IPS-18a (cell line): ENCODE measurements around the gene TMX2.

ENCODE experiments used
- H3K27ac ChIP-seq: one replicate; pipeline ENCODE4 v1.5.1; 2013; ENCODE audit warnings: low read length
- H3K27me3 ChIP-seq: one replicate; pipeline ENCODE4 v1.6.1; 2013; ENCODE audit warnings: mild to moderate bottlenecking, low read length; ENCODE audit not compliant: control insufficient read depth, insufficient read depth
- H3K36me3 ChIP-seq: one replicate; pipeline ENCODE4 v1.6.1; 2013; ENCODE audit warnings: low read depth, low read length; ENCODE audit not compliant: control insufficient read depth
- H3K4me1 ChIP-seq: one replicate; pipeline ENCODE4 v1.6.1; 2013; ENCODE audit warnings: low read depth, low read length; ENCODE audit not compliant: control insufficient read depth
- H3K4me3 ChIP-seq: one replicate; pipeline ENCODE4 v1.5.1; 2013; ENCODE audit warnings: low read length
- H3K9ac ChIP-seq: one replicate; pipeline ENCODE4 v1.6.1; 2013; ENCODE audit warnings: mild to moderate bottlenecking, low read length, moderate library complexity
- H3K9me3 ChIP-seq: one replicate; pipeline ENCODE4 v1.6.1; 2013; ENCODE audit warnings: low read depth, low read length; ENCODE audit not compliant: control insufficient read depth

TMX2 gene

DNA sequence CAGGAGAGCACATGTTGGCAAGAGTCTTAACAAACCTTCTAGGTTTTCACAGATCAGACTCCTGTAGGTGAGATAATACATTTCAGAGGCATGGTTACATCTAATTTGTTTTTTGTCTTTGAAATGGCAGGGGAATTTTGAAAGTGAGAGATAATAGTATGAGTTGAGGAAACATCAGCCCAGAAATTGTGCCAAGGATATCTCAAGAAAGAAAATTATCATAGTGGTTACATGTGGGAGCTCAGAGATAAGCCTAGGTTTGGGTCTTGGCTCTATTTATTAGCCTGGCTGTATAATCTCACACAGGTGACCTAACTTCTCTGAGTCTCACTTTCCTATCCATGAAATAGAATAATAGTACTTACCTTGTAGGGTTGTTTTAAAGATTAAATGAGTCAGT lies 38.8 kb downstream of the TMX2 start:
- Histone ChIP-seq H3K27ac (no peak overlapping the region), H3K36me3 (no peaks in the 10 kb centered on the region), H3K4me1 (no peaks in the 10 kb centered on the region), H3K9me3 (no peaks in the 10 kb centered on the region), H3K27me3 (no peaks in the 10 kb centered on the region), H3K9ac (no peak overlapping the region), H3K4me3 (no peak overlapping the region)

DNA sequence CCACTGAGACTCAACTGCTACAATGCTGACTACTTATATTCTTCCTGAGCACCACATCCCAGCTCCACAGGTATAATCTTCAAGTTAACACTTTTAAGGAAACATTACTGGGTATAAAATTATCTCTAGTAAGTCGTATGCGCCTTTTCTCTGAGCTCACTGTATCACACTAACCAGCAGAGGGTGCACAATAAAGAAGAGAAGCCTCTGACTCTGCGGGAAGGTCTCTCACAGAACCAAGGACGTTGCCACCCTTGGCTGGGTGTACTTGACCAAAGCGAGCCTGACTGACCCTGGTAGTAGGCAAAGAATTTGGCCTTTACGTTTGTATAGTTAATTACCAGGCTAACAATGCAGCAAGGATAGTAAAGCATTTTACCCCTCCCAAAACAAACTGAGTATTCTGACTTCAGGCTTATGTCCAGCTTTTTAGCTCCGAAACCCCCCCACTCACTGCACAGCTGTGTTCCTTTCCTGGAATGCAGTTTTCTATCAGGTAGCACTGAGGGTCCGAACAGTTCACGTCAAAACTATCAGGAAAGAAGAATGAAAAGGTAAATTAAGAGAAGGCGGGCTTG lies 39.4 kb downstream of the TMX2 start, which contains the start of gene BTBD18:
BTBD18 (minus strand) TSS at position 144 of the 578 bp plus-strand sequence. CDS start 631 bp downstream, outside the sequence.
- Histone ChIP-seq H3K27ac (no peak within 1 kb of the TSS), H3K9ac (no peak within 1 kb of the TSS), H3K4me1 (no peaks in the 10 kb centered on the region), H3K27me3 (no peaks in the 10 kb centered on the region), H3K9me3 (no peaks in the 10 kb centered on the region), H3K36me3 (no peaks in the 10 kb centered on the region), H3K4me3 (no peak within 1 kb of the TSS)

DNA sequence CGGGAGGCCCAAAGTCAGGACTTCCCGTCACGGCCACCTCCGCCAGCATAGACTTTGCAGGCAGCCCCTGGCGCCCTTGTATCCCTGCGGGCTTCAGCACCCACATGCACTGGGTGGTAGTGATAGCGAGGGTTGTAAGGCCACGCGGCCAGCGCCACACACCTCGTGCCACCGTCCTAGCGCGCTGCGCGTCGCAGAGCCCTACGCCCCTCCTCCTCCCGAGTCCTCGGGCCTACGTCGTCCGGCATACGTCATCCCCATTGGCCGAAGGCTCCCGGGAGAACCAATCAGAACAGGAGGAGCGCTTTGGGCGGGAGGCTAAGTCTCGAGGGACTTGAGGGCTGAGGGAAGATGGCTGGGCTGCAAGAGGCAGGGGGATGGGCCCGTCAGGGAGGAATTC lies 40.6 kb downstream of the TMX2 start:
- H3K27ac ChIP-seq = no peak overlapping the region
- H3K9ac ChIP-seq = no peak overlapping the region
- H3K9me3 ChIP-seq = no peaks in the 10 kb centered on the region
- H3K4me3 ChIP-seq = no peak overlapping the region
- H3K27me3 ChIP-seq = no peaks in the 10 kb centered on the region
- no peaks in the 10 kb centered on the region for H3K36me3 ChIP-seq
- no peaks in the 10 kb centered on the region for H3K4me1 ChIP-seq

DNA sequence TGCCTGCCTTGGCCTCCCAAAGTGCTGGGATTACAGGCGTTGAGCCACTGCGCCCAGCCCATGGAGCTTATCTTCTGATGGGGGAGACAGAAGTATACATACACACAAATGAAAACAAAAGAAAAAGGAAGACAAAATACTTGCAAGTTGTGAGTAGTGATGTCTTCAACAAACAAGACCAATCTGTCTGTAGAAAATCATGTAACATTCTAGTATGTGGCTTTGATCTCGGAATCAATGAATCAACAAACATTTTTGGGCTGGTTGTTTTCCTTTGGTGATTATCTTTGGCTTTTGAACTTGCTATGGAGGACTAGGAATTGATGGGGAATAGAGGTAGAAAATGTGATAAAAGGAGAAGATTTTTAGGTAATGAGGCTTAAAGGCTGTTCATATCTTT lies 45.8 kb downstream of the TMX2 start:
- Histone ChIP-seq H3K4me3 (no peak overlapping the region), H3K27ac (no peak overlapping the region), H3K27me3 (no peaks in the 10 kb centered on the region), H3K9me3 (no peaks in the 10 kb centered on the region), H3K36me3 (no peaks in the 10 kb centered on the region), H3K4me1 (peaks cover 4% of the 10 kb centered on the region), H3K9ac (no peak overlapping the region)

DNA sequence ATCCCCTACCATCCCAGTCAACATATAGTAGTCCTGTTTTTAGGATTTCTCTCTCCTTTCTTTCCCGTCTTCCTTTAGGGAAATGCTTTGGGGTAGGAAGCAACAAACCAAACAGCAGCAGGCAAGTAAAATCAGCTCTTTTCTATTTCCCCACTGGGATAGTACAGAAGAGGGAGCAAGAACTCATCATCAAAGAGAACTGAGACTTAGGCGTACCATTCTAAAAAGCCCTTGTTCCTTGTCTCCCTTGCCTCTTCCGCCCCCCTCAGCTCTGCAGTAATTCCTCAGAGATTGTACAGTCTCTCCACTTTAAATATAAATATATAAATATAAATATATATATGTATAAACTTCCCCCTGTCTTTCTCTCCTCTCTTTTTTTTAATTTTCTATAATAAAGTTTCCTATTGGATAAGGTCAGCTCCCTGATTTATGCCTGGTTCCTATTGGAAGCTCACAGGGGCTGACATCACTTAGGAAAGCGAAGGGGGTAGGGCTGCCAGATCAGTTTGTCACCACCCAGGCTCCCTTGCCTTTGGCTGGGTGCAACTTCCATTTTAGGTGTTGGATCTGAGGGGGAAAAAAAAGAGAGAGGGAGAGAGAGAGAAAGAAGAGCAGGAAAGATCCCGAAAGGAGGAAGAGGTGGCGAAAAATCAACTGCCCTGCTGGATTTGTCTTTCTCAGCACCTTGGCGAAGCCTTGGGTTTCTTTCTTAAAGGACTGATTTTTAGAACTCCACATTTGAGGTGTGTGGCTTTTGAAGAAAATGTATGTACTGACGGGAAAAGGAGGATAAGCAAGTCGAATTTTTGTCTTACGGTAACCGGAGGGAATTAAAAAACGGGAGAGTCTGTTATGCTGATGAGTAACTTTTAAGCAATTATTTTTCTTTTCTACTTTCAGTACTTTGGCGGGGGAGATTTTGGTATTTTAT lies 49.2 kb downstream of the TMX2 start, which contains the start of gene CTNND1:
CTNND1 (plus strand) TSS at position 502 of the 934 bp plus-strand sequence. CDS start 29,677 bp downstream, outside the sequence.
- H3K9ac ChIP-seq = peak within 1 kb of the TSS; percentile 100
- peak within 1 kb of the TSS; percentile 99 for H3K27ac ChIP-seq
- peak within 1 kb of the TSS; percentile 95 for H3K4me3 ChIP-seq
- H3K27me3 ChIP-seq = no peaks in the 10 kb centered on the region
- H3K36me3 ChIP-seq = no peaks in the 10 kb centered on the region
- no peaks in the 10 kb centered on the region for H3K9me3 ChIP-seq
- peaks cover 25% of the 10 kb centered on the region for H3K4me1 ChIP-seq

DNA sequence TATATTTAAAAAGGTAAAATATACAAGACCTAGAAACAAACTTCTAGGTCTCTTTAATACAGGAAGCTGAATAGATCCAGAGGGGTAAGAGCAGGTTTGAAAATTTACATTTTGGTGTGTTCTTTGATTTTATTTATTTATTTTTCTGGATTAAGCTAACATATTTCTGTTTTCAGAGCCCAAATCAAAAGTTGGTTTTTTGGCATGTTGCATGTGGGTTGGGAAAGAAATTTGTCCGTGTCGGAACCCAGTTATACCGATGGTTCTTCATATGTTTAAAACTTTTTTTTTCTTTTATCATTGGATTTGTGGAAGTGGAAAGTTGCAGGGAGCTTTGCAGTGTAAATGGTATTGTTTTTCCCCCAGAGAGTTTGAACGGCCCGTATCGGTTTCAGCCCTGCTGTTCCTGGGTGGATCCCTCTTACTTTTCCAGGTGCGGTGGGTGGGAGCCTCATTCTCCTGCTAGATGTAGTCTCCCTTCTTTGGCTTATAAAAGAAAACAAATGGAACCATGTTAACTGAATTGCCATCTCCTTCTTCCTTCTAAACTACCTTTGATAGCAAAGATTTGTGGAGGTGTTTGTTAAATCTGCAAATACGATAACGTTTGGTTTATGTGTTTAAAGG lies 50.0 kb downstream of the TMX2 start:
- Histone ChIP-seq H3K9me3 (no peaks in the 10 kb centered on the region), H3K36me3 (no peaks in the 10 kb centered on the region), H3K9ac (peak overlapping the region; percentile 100), H3K27me3 (no peaks in the 10 kb centered on the region), H3K27ac (peak overlapping the region; percentile 99), H3K4me3 (peak overlapping the region; percentile 95), H3K4me1 (peaks cover 26% of the 10 kb centered on the region)

DNA sequence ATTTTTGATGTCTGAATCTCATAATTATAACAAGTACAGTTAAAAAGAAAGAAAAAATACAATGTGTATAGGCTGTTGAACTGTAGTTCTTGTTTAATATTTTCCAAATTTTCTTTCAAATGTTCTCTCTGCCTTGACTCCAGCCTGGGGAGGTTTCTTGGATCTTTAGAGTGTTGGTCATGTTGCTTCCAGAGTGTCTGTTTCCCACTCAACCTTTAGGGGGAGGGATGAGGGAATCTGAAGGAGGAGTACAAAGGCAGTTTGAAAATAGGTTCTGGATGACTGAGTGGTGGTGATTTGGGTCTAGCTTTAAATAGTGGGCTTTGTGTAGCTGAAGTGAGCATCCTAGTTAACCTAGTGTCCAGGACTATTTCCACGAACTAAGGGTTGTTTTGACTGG lies 51.2 kb downstream of the TMX2 start:
- Histone ChIP-seq H3K4me1 (peaks cover 26% of the 10 kb centered on the region), H3K9me3 (no peaks in the 10 kb centered on the region), H3K36me3 (no peaks in the 10 kb centered on the region), H3K9ac (peak overlapping the region; percentile 100), H3K27me3 (no peaks in the 10 kb centered on the region), H3K27ac (peak overlapping the region; percentile 31), H3K4me3 (peak overlapping the region; percentile 95)

DNA sequence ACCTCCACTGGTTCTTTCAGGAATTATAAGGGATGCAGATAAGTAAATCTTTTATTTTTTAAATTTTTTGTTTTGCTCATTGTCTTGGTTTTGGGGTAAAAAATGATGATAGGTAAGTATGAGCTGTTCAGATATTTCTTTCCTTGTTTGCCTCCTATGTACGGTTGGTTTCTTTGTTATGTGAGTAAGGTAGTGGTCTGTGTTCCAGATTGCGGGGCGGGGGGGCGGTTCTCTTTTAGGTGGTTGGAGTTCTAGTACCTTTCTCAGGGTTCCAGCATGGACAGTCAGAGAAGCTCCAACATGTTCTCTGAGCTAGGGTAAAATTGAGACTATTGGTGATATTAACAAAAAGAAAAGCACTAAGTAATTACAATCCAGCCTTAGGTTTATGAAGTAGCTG lies 51.6 kb downstream of the TMX2 start:
- Histone ChIP-seq H3K4me1 (peaks cover 26% of the 10 kb centered on the region), H3K27me3 (no peaks in the 10 kb centered on the region), H3K9me3 (no peaks in the 10 kb centered on the region), H3K9ac (peak overlapping the region; percentile 100), H3K36me3 (no peaks in the 10 kb centered on the region), H3K4me3 (peak overlapping the region; percentile 95), H3K27ac (no peak overlapping the region)

DNA sequence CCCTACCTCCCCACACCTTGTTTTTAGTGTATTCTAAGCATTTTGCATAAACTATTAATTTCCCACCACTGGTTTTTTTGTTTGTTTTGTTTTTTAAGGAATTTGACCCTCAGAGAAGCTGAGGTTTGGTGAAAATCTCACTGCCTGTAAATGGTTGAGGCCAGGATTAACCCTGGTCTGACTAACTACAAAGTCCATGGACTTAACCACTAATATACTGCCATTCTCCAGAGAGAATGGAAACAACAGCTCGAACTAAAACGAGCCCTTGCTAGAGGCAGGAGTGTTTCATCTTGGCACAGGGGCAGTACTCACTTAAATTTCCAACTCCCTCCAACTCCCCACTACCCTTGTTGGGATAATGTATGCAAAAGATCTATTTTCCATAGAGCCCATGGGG lies 52.2 kb downstream of the TMX2 start:
- Histone ChIP-seq H3K4me3 (peak overlapping the region; percentile 95), H3K36me3 (no peaks in the 10 kb centered on the region), H3K9ac (peak overlapping the region; percentile 100), H3K4me1 (peaks cover 26% of the 10 kb centered on the region), H3K27ac (no peak overlapping the region), H3K27me3 (no peaks in the 10 kb centered on the region), H3K9me3 (no peaks in the 10 kb centered on the region)

DNA sequence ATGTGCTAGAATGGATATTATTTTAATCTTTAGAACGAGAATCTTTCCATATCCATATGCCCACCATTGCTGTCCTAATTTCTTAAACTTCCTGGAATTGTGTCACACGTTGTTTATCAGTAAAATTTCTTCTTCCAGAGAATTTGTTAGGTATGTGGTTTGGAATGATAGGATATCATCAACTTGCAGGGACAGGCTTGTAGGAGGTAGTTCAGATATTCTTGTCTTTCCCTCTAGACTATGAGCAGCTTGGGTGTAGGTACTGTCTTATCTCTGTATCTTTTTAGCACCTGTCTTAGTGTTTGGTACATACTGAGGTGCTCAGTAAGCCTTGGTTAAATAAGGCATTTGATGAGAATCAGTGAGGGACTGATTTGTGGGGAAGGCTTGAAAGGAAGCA lies 52.6 kb downstream of the TMX2 start:
- H3K9ac ChIP-seq = no peak overlapping the region
- H3K4me3 ChIP-seq = peak overlapping the region; percentile 95
- no peaks in the 10 kb centered on the region for H3K27me3 ChIP-seq
- no peaks in the 10 kb centered on the region for H3K9me3 ChIP-seq
- H3K4me1 ChIP-seq = peaks cover 26% of the 10 kb centered on the region
- H3K27ac ChIP-seq = no peak overlapping the region
- H3K36me3 ChIP-seq = no peaks in the 10 kb centered on the region

DNA sequence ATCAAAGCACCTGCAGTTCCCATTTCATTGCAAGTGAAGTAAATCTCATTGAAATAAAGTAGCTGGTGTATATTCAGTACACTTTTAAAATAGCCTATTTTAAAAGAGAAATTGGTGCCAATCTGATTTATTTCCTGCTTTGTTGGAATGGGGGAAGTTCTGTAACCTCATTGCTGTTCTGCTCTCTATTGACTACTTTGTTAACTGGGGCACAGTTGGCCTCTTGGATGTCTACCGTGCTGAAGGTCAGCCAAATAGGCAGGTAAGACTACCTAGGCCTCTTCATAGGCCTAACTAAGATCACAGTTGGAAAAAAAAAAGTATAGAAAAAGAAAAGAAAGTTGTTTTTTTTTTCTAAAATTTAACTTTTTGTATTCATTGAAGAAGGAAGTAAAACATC lies 58.4 kb downstream of the TMX2 start:
- H3K9ac ChIP-seq = no peak overlapping the region
- no peak overlapping the region for H3K4me3 ChIP-seq
- H3K27ac ChIP-seq = no peak overlapping the region
- H3K4me1 ChIP-seq = peaks cover 14% of the 10 kb centered on the region
- no peaks in the 10 kb centered on the region for H3K9me3 ChIP-seq
- H3K36me3 ChIP-seq = no peaks in the 10 kb centered on the region
- no peaks in the 10 kb centered on the region for H3K27me3 ChIP-seq
